Fibroblast of pulmonary artery (primary cell): ENCODE data around the gene PTPRN2.
A peak's percentile ranks its signal among the peaks of the same experiment; 100 is the strongest.

Experiments used
- DNase-seq: peaks from one replicate; pipeline ENCODE4 v3.0.0-alpha.2; 2010; ENCODE audit warnings: low read depth
- H3K4me3 ChIP-seq: replicated peaks from 2 replicates; pipeline ENCODE4 v1.5.1; 2011; ENCODE audit warnings: low read depth, mild to moderate bottlenecking, control low read depth, low read length, moderate library complexity
- TF ChIP-seq, protein P1 (sequence below): IDR thresholded peaks from 2 replicates; pipeline ENCODE4 v1.5.1; 2011; ENCODE audit warnings: mild to moderate bottlenecking, control low read depth, low read length, inconsistent platforms; ENCODE audit errors: missing control alignments

The PTPRN2 gene

DNA sequence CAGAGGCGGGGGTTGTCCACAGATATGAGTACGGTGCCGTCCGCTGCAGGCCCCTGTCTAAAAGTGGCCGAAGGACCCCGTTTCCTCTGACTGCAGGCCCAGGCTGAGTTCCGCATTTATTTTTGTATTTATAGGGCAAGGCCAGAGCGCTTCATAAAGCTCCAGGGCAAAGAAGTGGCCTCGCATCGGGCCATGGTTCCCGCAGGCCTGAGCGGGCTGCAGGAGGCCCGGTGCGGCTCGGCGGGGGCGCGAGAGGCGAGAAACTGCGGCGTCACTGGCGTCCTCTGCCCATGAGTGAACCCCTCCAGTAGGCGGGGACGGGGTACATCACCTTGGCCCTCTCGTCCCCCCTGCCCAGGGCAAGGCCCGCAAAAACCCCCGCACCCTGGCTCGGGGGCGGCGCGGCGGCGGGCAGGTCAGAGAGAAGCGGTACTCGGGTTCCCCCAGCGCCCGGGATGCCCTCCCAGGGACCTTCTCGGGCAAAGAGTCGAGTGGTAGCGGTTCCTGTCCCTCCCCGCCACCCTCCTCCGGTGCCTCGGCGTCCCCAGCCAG, 895.1 kb downstream of the PTPRN2 start:
- no peak overlapping the region for H3K4me3 ChIP-seq
- TF ChIP-seq, protein P1, sequence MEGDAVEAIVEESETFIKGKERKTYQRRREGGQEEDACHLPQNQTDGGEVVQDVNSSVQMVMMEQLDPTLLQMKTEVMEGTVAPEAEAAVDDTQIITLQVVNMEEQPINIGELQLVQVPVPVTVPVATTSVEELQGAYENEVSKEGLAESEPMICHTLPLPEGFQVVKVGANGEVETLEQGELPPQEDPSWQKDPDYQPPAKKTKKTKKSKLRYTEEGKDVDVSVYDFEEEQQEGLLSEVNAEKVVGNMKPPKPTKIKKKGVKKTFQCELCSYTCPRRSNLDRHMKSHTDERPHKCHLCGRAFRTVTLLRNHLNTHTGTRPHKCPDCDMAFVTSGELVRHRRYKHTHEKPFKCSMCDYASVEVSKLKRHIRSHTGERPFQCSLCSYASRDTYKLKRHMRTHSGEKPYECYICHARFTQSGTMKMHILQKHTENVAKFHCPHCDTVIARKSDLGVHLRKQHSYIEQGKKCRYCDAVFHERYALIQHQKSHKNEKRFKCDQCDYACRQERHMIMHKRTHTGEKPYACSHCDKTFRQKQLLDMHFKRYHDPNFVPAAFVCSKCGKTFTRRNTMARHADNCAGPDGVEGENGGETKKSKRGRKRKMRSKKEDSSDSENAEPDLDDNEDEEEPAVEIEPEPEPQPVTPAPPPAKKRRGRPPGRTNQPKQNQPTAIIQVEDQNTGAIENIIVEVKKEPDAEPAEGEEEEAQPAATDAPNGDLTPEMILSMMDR: no peak
- DNase-seq: no peak

- no peak overlapping the region for H3K4me3 ChIP-seq
- no peak for DNase-seq
- TF ChIP-seq, protein P1: no peak
These were observed 895.8 kb downstream of the PTPRN2 start for GRCh38 chr7:157691586-157692459.

GRCh38 chr7:157690833-157691585, 896.6 kb downstream of the PTPRN2 start:
- TF ChIP-seq, protein P1: no peak
- peak overlapping the region; percentile 19 for H3K4me3 ChIP-seq
- peak; percentile 63 for DNase-seq

GRCh38 chr7:157690058-157690832, 897.4 kb downstream of the PTPRN2 start:
- peak; percentile 3 for DNase-seq
- TF ChIP-seq, protein P1: no peak
- H3K4me3 ChIP-seq: peak overlapping the region; percentile 10

DNA sequence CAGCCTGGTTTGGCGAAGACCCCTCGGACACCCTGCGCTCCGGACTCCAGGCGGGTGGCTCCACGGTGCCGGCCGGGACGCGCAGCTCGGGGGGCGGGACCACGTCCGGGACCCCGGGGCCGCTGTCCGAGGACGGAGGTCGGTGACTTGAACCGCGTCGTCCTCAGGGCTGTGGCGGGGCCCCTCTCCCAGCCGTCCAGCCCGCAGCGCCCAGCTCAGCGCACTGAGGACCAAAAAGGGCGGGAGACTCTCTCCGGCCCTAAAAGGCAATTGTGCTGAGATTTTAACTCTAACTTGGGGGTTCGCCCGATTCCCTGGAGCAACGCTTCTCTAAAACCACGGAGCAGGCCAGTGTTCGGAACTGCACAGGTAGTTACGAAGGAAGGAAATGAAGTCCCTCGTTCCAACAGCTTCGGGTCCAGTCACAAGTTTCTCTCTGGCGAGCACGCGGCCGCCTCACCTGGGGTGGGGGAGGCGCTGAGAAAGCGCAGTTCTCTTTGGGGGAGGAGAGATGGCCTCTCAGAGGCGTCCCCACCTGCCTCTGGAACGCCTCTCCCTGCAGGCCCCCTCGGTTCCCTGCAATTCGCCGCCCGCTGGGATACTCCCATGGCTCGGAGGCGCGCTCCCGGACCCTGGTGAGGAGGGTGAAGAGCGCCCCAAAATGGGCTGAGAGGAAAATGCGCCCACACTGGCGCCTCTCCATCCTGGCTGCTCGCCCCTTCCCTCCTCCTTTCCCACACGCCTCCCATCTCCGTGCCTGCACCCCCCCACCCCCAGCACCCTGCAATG, 898.2 kb downstream of the PTPRN2 start:
- DNase-seq: no peak
- TF ChIP-seq, protein P1: no peak
- H3K4me3 ChIP-seq: no peak overlapping the region
